HG03196 (cell line): Measurements from ENCODE around the gene NOD2.

Experiments
- ATAC-seq: cut with Tn5 transposase; IDR thresholded peaks from one replicate; pipeline ENCODE4 v1.9.1; 2021; ENCODE audit not compliant: unreplicated experiment

Gene NOD2

GRCh38 chr16:50692999-50693781 is at the start of gene NOD2:
Gene NOD2, plus strand, starts transcription at chr16:50693606. Its CDS starts 5,890 bp downstream, at chr16:50699496.
- no peak for ATAC-seq

- ATAC-seq, result no peak
Measured at GRCh38 chr16:50644245-50644644, 49.2 kb upstream of the NOD2 start.

- ATAC-seq, result no peak
Measured at GRCh38 chr16:50644729-50645128, 48.7 kb upstream of the NOD2 start.

GRCh38 chr16:50645563-50646220 is 47.7 kb upstream of the NOD2 start:
- no peak for ATAC-seq

- ATAC-seq, result no peak
Measured at GRCh38 chr16:50646345-50646744, 47.1 kb upstream of the NOD2 start.

- ATAC-seq, result no peak
Measured at GRCh38 chr16:50651835-50652438, 41.5 kb upstream of the NOD2 start.

GRCh38 chr16:50652836-50653425 is 40.5 kb upstream of the NOD2 start:
- no peak for ATAC-seq

- ATAC-seq, result no peak
Measured at GRCh38 chr16:50653633-50654519, 39.5 kb upstream of the NOD2 start.

GRCh38 chr16:50655558-50656055 is 37.8 kb upstream of the NOD2 start:
- no peak for ATAC-seq

GRCh38 chr16:50657241-50657640 is 36.2 kb upstream of the NOD2 start:
- ATAC-seq, result no peak

GRCh38 chr16:50659806-50660205 is 33.6 kb upstream of the NOD2 start:
- no peak for ATAC-seq

GRCh38 chr16:50662306-50662940 is 31.0 kb upstream of the NOD2 start:
- ATAC-seq, result no peak

GRCh38 chr16:50664270-50664669 is 29.1 kb upstream of the NOD2 start:
- ATAC-seq, result no peak

- ATAC-seq, result no peak
Measured at GRCh38 chr16:50665128-50665878, 28.1 kb upstream of the NOD2 start.

GRCh38 chr16:50666658-50667496 is 26.5 kb upstream of the NOD2 start:
- peak; percentile 74 for ATAC-seq

- ATAC-seq, result no peak
Measured at GRCh38 chr16:50667497-50668367, 25.7 kb upstream of the NOD2 start.

GRCh38 chr16:50668368-50669008 is 24.9 kb upstream of the NOD2 start:
- ATAC-seq, result no peak
